Measurements from ENCODE around the gene CCDC148. TPM values are rescaled to one million over a fixed set of nuclear protein-coding genes. Genes with fewer than 3 reads are reported as not detected.

The CCDC148 gene
- total and polyA plus RNA-seq, 2 experiments from 2014 or later: 1.2 to 1.8 TPM

GRCh38 chr2:158199928-158200650 is 256.5 kb downstream of the CCDC148 start:
- Mint-ChIP-seq H3K4me3 (no peak overlapping the region), H3K4me1 (peaks cover 2% of the 10 kb centered on the region; the same call in 1 of the 3 replicates), H3K9me3 (no peaks in the 10 kb centered on the region), H3K27ac (no peak overlapping the region), H3K27me3 (ENCODE audit: insufficient read depth, low read depth, poor library complexity) (no peaks in the 10 kb centered on the region), H3K36me3 (ENCODE audit: low read depth) (no peaks in the 10 kb centered on the region)
- Histone ChIP-seq H2AFZ (no peak overlapping the region), H4K20me1 (replicated peaks; ENCODE audit: insufficient read depth) (no peaks in the 10 kb centered on the region), H3K36me3 (ENCODE audit: insufficient read depth) (no peaks in the 10 kb centered on the region), H3K4me2 (no peak overlapping the region), H3K27me3 (ENCODE audit: insufficient read depth) (no peaks in the 10 kb centered on the region), H3K4me3 (no peak overlapping the region), H3K27ac (ENCODE audit: low read depth) (no peak overlapping the region), H3K9me2 (ENCODE audit: insufficient read depth) (no peaks in the 10 kb centered on the region), H3K79me2 (replicated peaks; ENCODE audit: insufficient read depth) (no peaks in the 10 kb centered on the region), H3K4me1 (ENCODE audit: insufficient read depth) (no peaks in the 10 kb centered on the region), H3F3A (replicated peaks; ENCODE audit: low read depth) (no peaks in the 10 kb centered on the region)
- no peak for DNase-seq (ENCODE audit: low spot score)
- no peak for TF ChIP-seq ZNF114 (CRISPR knock-in tag; IDR thresholded peaks at IDR 0.05)
- no peak for TF ChIP-seq CTCF (conservative IDR thresholded peaks at IDR 0.05; ENCODE audit: low read depth in 2 of 2)
- TF ChIP-seq ZNF462 (CRISPR knock-in tag; IDR thresholded peaks at IDR 0.05): no peak
- no peak for TF ChIP-seq EZH2 (IDR thresholded peaks at IDR 0.05; ENCODE audit: low read depth, unreplicated experiment)
- no peak for TF ChIP-seq ETS1 (IDR thresholded peaks at IDR 0.05)
- no peak for TF ChIP-seq JUNB (IDR thresholded peaks at IDR 0.05; ENCODE audit: unreplicated experiment)
- no peak for TF ChIP-seq NANOG (IDR thresholded peaks at IDR 0.05; ENCODE audit: borderline replicate concordance)
- TF ChIP-seq EZH2phosphoT487 (IDR thresholded peaks at IDR 0.05; ENCODE audit: unreplicated experiment): no peak
- no peak for TF ChIP-seq STAT1 (IDR thresholded peaks at IDR 0.05; ENCODE audit: unreplicated experiment)
- no peak for TF ChIP-seq CREB1 (CRISPR knock-in tag; IDR thresholded peaks at IDR 0.05; ENCODE audit: low read depth)
- no peak for TF ChIP-seq POLR2AphosphoS5 (IDR thresholded peaks at IDR 0.05; ENCODE audit: low read depth)
- no peak for TF ChIP-seq REST (IDR thresholded peaks at IDR 0.05; ENCODE audit: unreplicated experiment)
- TF ChIP-seq ZNF331 (CRISPR knock-in tag; IDR thresholded peaks at IDR 0.05; ENCODE audit: low read depth): no peak
- no peak for ATAC-seq

Data from GM23338 (cell line).